K562 (cell line): ENCODE results near the gene BSCL2. TPM values are rescaled to one million over a fixed set of nuclear protein-coding genes. Genes with fewer than 3 reads are reported as not detected.

Experiments used
- ATAC-seq: fragments of 200-7000 bp; cut with Tn5 transposase; 3 replicates; pipeline ENCODE4 v1.9.1; 2020; ENCODE audit warnings: moderate library complexity
- BruUV-seq: library from RNA; stranded (reverse); fragments of 400-500 nt; replicated peaks from 2 replicates; lab custom pipeline; 2021; lab: Mats Ljungman, UMichigan
- CTCF ChIA-PET: fragments of 300-600 bp; formaldehyde crosslinking; extraction: SDS; loops from one replicate; lab custom pipeline; 2021; ENCODE audit warnings: low intra/inter-chr PET ratio; lab: Yijun Ruan, JAX
- POLR2A ChIA-PET: fragments of 300-600, 350-650 bp; sonication (Branson Sonifier 250); formaldehyde crosslinking; extraction: SDS; loops from one replicate; lab custom pipeline; 2021; ENCODE audit warnings: antibody characterized with exemption, inconsistent platforms; lab: Yijun Ruan, JAX
- DNase-seq, 4 experiments: peaks; one replicate each; pipeline versions ENCODE4 v3.0.0 to v3.0.0-alpha.2; 2011 to 2018; ENCODE audit warnings: low spot score in 3 of 4, mixed read lengths in 3 of 4; ENCODE audit errors: extremely low read depth in 1 of 4
- FAIRE-seq: peaks from 2 replicates; lab custom pipeline; 2011; peaks lifted over from hg19 to GRCh38; lab: Jason Lieb, UNC
- H2AFZ ChIP-seq: 2 replicates; pipeline ENCODE4 v1.6.0; 2011; ENCODE audit warnings: low read depth, low read length, control low read depth, inconsistent platforms
- H3K27ac ChIP-seq: fragments of 200-600 bp; 3 replicates; pipeline ENCODE4 v1.8.0; 2011; ENCODE audit warnings: low read depth, mild to moderate bottlenecking, control low read depth, inconsistent platforms, low read length, moderate library complexity, mixed read lengths; ENCODE audit errors: extremely low read depth
- H3K27me3 ChIP-seq, 2 experiments: fragments of 300-600 bp in 1 of 2; 2 replicates in 1 of 2; 3 replicates in 1 of 2; pipeline versions ENCODE4 v1.6.0 to v1.8.0; 2011; ENCODE audit warnings: inconsistent platforms in 2 of 2, low read length in 2 of 2, mild to moderate bottlenecking in 1 of 2, mixed read lengths in 1 of 2, moderate library complexity in 1 of 2; ENCODE audit not compliant: control insufficient read depth in 2 of 2, insufficient read depth in 2 of 2
- H3K36me3 ChIP-seq: fragments of 300-600 bp; 3 replicates; pipeline ENCODE4 v1.8.0; 2011; ENCODE audit warnings: mild to moderate bottlenecking, low read length, inconsistent platforms; ENCODE audit not compliant: control insufficient read depth, insufficient read depth
- H3K4me1 ChIP-seq, 2 experiments: fragments of 200-600 bp in 1 of 2; replicated peaks in 1 of 2; 2 replicates in 1 of 2; 3 replicates in 1 of 2; pipeline versions ENCODE4 v1.5.1 to v1.8.0; 2011; ENCODE audit warnings: inconsistent platforms in 2 of 2, low read length in 2 of 2, mild to moderate bottlenecking in 1 of 2, mixed read lengths in 1 of 2, moderate library complexity in 1 of 2; ENCODE audit not compliant: control insufficient read depth in 2 of 2, insufficient read depth in 2 of 2
- H3K4me2 ChIP-seq: 2 replicates; pipeline ENCODE4 v1.6.1; 2011; ENCODE audit warnings: low read length, control low read depth, inconsistent platforms, mixed read lengths; ENCODE audit not compliant: insufficient read depth
- H3K4me3 ChIP-seq: fragments of 200-600 bp; sonication (generic), shearing (Covaris generic); 2 replicates; pipeline ENCODE4 v1.5.1; 2016; ENCODE audit warnings: control low read depth, inconsistent platforms
- H3K79me2 ChIP-seq: fragments of 200-600 bp; 3 replicates; pipeline ENCODE4 v1.8.0; 2011; ENCODE audit warnings: low read length, inconsistent platforms; ENCODE audit not compliant: control insufficient read depth, insufficient read depth
- H3K9ac ChIP-seq, 2 experiments: 2 replicates each; pipeline versions ENCODE4 v1.6.0 to v1.6.1; 2011; ENCODE audit warnings: low read depth in 2 of 2, low read length in 2 of 2, control low read depth in 1 of 2, inconsistent platforms in 1 of 2, mild to moderate bottlenecking in 1 of 2, mixed read lengths in 1 of 2; ENCODE audit not compliant: insufficient read depth in 1 of 2
- H3K9me1 ChIP-seq: one replicate; pipeline ENCODE4 v1.6.0; 2011; ENCODE audit warnings: inconsistent platforms, mild to moderate bottlenecking, low read length, moderate library complexity; ENCODE audit not compliant: control insufficient read depth, insufficient read depth
- H3K9me3 ChIP-seq: replicated peaks from 2 replicates; pipeline ENCODE4 v1.5.1; 2011; ENCODE audit warnings: low read depth, low read length, inconsistent platforms; ENCODE audit not compliant: control insufficient read depth, insufficient read depth
- H4K20me1 ChIP-seq: replicated peaks from 2 replicates; pipeline ENCODE4 v1.6.1; 2011; ENCODE audit warnings: low read length, inconsistent platforms, mixed read lengths; ENCODE audit not compliant: control insufficient read depth, insufficient read depth
- NFIX ChIP-seq: fragments of 250-450 bp; sonication (Bioruptor Pico); IDR thresholded peaks from 2 replicates; pipeline ENCODE4 v1.4.0; 2020; ENCODE audit warnings: low read depth, mild to moderate bottlenecking, moderate library complexity
- ZKSCAN1 ChIP-seq: fragments of 150-350 bp; IDR thresholded peaks from 2 replicates; pipeline ENCODE4 v1.6.1; 2016; ENCODE audit warnings: low read depth, low read length
- ZNF146 ChIP-seq: IDR thresholded peaks from one replicate; pipeline ENCODE4 v1.6.1; 2018; ENCODE audit warnings: missing compliant biosample characterization; ENCODE audit not compliant: unreplicated experiment
- WGBS: fragments of 100-300 bp; shearing (Covaris generic); methylation state at CpG from one replicate; pipeline ENCODE4 v1.1.6; 2016; ENCODE audit warnings: low coverage, mixed read lengths; ENCODE audit not compliant: insufficient coverage; ENCODE audit errors: missing lambda C conversion rate; 5-methylcytosine and 5-hydroxymethylcytosine counted together
- in situ Hi-C: fragments of 300-500 bp; cut with MboI; formaldehyde crosslinking; loops from 4 replicates; pipeline ENCODE4 v1.15.0; 2018; ENCODE audit warnings: inconsistent platforms, mixed read lengths
- intact Hi-C: fragments of 100-400 bp; cut with micrococcal nuclease; formaldehyde crosslinking; loops from 2 replicates; pipeline ENCODE4 v1.14.2; 2022
- polyA plus RNA-seq, 8 experiments: library from polyadenylated mRNA; depleted of rRNA in 4 of 8; stranded (reverse) in 5 of 8; unstranded in 3 of 8; fragments of >200 nt; fragmentation: Nextera tagmentation in 2 of 8; fragmentation: Illumina TruSeq in 1 of 8; extraction: Ambion mirVana in 2 of 8; extraction: Trizol in 1 of 8; gene quantifications; 2 replicates each; pipeline versions ENCODE4 v1.2.1 to v1.2.3, GENCODE V29; 2011 to 2014; ENCODE audit warnings: inconsistent platforms in 1 of 8, missing spikeins in 1 of 8
- total RNA-seq, 7 experiments: library from RNA; depleted of rRNA in 6 of 7; stranded (reverse); fragments of >200 nt in 6 of 7; fragmentation: Illumina TruSeq in 2 of 7; extraction: Trizol in 2 of 7; gene quantifications; 2 replicates each; pipeline versions ENCODE4 v1.2.1 to v1.2.3, GENCODE V29; 2011 to 2021; ENCODE audit warnings: low replicate concordance in 1 of 7
- TF ChIP-seq, protein P1 (sequence below), 2 experiments: fragments of 450-650 bp; IDR thresholded peaks; 2 replicates each; pipeline ENCODE4 v1.6.1; 2016; ENCODE audit warnings: mild to moderate bottlenecking in 2 of 2, borderline replicate concordance in 1 of 2, low read depth in 1 of 2, moderate library complexity in 1 of 2
- TF ChIP-seq, protein P2 (sequence below): sonication (generic); formaldehyde crosslinking; IDR thresholded peaks from 2 replicates; pipeline ENCODE4 v1.8.1; 2022; ENCODE audit warnings: missing genetic modification reagents

The BSCL2 gene
- total and polyA plus RNA-seq, 9 of the 15 experiments (the other 6 are each of a cell fraction or from before 2014, with no cell fraction given), result 18.9 to 51.7 (median 35.2) TPM

DNA sequence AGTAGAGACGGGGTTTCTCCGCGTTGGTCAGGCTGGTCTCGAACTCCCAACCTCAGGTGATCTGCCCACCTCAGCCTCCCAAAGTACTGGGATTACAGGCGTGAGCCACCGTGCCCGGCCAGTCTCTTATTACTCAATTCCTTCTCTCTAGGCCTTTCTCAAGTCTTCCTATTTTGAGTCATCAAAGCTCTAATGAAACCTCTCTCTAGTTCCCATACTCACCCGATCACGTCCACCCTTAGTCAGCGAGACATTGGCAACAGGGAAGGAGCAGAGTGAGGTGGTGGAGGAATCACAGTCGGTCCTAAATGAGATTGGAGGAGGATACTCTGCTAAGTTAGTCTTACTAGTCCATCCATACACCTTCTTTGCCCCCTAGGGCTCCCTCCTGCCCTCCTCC lies 5.0 kb downstream of the BSCL2 start:
- Histone ChIP-seq H3K27ac (no peak overlapping the region), H4K20me1 (peaks cover 3% of the 10 kb centered on the region; the same call in 1 of the 2 replicates), H3K4me2 (no peak overlapping the region), H3K4me1 (peaks cover 13 to 18% of the 10 kb centered on the region in 2 experiments), H3K9me1 (peaks cover under 1% of the 10 kb centered on the region), H3K79me2 (peaks cover 14% of the 10 kb centered on the region), H3K27me3 (no peaks in the 10 kb centered on the region), H3K4me3 (no peak overlapping the region), H3K36me3 (peaks cover 42% of the 10 kb centered on the region), H2AFZ (no peak overlapping the region), H3K9me3 (no peaks in the 10 kb centered on the region), H3K9ac (no peak overlapping the region)
- DNase-seq (no peak), ATAC-seq (no peak), FAIRE-seq (no peak)
- WGBS, result 97% methylated on average over 7 of the region's 11 CpGs
- intact Hi-C loops, result no loop called here
- ChIA-PET CTCF (no interaction called here), POLR2A (interaction anchor here (0.6 to 1.4 kb wide), 2 partner anchors 13 to 27 kb away, joined by 3 to 4 read pairs; partner anchors contain the start of gene LRRN4CL)
- in situ Hi-C loops, result no loop called here
- TF ChIP-seq, protein P1, sequence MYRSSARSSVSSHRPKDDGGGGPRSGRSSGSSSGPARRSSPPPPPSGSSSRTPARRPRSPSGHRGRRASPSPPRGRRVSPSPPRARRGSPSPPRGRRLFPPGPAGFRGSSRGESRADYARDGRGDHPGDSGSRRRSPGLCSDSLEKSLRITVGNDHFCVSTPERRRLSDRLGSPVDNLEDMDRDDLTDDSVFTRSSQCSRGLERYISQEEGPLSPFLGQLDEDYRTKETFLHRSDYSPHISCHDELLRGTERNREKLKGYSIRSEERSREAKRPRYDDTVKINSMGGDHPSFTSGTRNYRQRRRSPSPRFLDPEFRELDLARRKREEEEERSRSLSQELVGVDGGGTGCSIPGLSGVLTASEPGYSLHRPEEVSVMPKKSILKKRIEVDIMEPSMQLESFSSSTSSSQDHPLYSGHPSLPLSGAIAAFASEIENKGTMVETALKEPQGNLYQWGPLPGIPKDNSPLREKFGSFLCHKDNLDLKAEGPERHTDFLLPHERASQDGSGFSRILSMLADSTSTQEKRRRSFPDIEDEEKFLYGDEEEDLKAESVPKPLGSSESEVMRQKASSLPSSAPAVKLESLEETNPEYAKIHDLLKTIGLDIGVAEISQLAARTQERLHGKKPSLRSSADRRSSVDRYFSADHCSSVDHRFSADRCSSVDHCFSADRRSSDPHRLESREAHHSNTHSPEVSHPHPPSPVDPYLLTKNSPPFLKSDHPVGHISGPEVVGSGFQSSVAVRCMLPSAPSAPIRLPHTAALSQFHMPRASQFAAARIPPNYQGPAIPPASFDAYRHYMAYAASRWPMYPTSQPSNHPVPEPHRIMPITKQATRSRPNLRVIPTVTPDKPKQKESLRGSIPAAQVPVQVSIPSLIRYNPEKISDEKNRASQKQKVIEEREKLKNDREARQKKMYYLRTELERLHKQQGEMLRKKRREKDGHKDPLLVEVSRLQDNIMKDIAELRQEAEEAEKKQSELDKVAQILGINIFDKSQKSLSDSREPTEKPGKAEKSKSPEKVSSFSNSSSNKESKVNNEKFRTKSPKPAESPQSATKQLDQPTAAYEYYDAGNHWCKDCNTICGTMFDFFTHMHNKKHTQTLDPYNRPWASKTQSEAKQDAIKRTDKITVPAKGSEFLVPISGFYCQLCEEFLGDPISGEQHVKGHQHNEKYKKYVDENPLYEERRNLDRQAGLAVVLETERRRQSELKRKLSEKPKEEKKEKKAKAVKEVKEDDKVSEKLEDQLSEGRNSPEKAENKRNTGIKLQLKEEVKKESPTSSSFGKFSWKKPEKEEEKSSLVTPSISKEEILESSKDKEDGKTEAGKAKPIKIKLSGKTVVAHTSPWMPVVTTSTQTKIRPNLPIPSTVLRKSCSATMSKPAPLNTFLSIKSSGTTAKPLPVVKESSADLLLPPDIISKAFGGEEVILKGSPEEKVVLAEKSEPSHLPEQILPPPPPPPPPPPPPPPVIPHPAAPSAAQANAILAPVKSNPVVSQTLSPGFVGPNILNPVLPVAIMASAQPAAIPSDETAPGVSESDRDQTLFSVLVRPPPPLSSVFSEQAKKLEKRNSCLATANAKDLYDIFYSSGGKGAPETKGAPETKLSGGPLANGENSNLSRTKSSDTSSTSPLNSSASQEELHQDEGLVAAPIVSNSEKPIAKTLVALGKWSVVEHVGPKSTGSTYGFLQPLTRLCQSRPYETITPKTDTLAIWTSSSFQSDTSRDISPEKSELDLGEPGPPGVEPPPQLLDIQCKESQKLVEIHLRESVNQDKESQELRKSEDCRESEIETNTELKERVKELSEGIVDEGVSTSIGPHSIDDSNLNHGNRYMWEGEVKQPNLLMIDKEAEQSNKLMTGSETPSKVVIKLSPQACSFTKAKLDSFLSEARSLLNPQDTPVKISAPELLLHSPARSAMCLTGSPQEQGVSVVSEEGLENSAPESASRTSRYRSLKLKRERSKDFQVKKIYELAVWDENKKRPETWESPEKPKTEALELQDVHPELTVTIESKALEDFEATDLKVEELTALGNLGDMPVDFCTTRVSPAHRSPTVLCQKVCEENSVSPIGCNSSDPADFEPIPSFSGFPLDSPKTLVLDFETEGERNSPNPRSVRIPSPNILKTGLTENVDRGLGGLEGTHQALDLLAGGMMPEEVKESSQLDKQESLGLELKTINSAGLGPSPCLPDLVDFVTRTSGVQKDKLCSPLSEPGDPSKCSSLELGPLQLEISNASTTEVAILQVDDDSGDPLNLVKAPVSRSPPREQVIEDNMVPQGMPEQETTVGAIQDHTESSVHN (IDR thresholded peaks at IDR 0.05; ENCODE audit: borderline replicate concordance in 1 of 2, low read depth in 1 of 2), result no peak
- TF ChIP-seq, protein P2, sequence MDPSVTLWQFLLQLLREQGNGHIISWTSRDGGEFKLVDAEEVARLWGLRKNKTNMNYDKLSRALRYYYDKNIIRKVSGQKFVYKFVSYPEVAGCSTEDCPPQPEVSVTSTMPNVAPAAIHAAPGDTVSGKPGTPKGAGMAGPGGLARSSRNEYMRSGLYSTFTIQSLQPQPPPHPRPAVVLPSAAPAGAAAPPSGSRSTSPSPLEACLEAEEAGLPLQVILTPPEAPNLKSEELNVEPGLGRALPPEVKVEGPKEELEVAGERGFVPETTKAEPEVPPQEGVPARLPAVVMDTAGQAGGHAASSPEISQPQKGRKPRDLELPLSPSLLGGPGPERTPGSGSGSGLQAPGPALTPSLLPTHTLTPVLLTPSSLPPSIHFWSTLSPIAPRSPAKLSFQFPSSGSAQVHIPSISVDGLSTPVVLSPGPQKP (CRISPR knock-in tag), result no peak
- no peak for TF ChIP-seq ZKSCAN1
- TF ChIP-seq NFIX (CRISPR knock-in tag), result no peak
- TF ChIP-seq ZNF146 (CRISPR knock-in tag), result no peak
- no TSS peak for BruUV-seq
